HG03520 (cell line): ENCODE data around the gene BRINP3.

ENCODE experiments used
- ATAC-seq: cut with Tn5 transposase; IDR thresholded peaks from one replicate; pipeline ENCODE4 v1.9.1; 2021; ENCODE audit warnings: mild to moderate bottlenecking, moderate library complexity; ENCODE audit not compliant: unreplicated experiment

The BRINP3 gene

DNA sequence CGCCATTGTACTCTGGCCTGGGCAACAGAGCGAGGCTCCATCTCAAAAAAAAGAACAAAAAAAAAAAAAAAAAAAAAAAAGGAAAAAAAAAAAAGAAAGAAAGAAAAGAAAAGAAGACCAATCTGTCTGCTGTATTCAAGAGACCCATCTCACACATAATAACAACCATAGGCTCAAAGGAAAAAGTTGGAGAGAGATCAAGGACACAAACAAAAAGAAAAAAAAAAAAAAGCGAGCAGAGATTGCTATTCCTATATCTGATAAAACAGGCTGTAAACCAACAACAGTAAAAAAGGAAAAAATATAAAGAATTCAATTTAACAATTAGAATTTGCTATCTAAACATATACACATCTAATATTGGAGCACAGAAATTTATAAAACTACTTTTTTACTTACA, 150.4 kb downstream of the BRINP3 start:
- ATAC-seq, result no peak

GRCh38 chr1:190323530-190323929, 154.1 kb downstream of the BRINP3 start:
- no peak for ATAC-seq

GRCh38 chr1:190322274-190322673, 155.4 kb downstream of the BRINP3 start:
- ATAC-seq, result no peak

DNA sequence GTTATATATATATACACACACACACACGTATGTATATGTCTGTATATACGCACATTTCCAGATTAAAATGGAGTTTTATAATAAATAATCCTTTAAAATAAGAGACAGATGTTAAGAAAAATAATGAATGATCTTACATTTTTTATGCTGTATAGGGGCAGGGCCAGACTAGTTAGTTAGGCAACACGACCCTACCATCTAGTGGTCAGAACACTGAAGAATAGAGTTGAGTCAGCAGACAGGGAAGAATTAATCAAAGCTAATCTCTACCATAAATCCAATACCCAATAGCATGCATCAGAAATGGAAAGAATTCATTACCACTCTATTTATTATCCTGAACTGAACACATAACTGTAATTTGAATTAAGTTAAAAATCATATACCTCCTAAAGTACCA, 156.7 kb downstream of the BRINP3 start:
- no peak for ATAC-seq

DNA sequence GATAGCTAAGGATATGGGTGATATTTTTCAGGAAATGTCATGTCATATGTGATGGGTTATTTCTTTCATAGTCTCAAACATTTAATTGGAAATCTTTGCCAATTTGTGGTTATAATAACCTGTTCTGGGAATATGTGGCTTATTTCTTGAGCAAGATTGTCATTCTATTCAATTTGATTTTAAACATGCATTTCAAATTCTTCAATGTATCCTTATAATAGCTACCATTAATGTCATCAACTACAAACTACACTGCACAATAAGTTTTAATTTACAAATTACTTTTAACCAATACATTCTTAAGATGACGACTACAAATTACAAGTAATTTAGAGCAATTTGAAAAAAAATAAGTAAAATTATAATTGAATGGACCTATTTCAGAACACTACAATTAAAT, 164.9 kb downstream of the BRINP3 start:
- ATAC-seq, result no peak

GRCh38 chr1:190303501-190303900, 174.2 kb downstream of the BRINP3 start:
- no peak for ATAC-seq

DNA sequence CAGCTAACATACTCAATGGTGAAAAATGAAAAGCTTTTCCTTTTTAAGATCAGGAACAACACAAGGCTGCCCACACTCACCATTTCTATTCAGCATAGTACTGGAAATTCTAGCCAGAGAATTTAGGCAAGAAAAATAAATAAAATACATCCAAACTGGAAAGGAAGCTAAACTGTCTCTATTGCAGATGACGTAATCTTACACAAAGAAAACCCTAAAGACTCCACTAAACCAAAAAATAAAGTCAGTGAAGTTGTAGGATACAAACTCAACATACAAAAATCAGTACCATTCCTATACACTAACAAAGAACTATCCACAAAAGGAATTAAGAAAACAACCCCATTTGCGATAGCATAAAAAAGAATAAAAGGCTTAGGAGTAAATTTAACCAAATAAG, 181.2 kb downstream of the BRINP3 start:
- ATAC-seq, result no peak

DNA sequence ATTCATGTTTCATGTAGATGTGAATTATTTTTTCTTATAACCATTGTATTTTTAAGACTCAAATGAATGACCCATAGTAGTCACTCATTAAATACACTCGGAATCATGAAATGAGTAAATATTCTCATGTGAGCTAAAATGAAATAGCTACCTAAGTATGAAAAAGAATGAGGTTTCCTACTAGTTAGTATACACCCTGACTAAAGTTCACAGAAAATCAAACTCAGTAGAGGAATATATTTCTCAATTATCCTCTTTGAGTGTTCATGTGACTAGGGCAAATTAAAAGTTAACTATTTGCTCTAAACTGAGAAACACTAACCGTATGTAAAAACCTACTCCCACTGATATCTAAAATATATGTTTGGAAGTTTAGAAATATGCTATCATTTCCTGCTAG, 187.8 kb downstream of the BRINP3 start:
- no peak for ATAC-seq

DNA sequence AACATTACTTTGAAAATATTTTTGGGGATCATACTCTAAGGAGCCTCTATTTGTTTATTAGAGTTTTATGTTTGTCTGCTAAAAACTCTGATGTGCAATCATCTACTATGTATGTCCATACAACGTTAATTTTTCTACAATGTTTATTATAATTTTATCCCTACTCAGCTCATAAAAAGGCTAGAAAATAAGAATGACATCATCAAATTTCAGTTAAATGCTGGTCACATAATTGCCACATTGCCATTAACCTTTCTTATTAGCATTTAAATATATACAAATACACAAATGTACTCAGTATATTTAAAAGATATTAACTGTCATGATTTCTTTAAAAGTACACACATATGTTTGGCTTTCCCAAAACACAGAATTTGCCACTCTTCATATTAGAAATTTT, 191.6 kb downstream of the BRINP3 start:
- no peak for ATAC-seq

DNA sequence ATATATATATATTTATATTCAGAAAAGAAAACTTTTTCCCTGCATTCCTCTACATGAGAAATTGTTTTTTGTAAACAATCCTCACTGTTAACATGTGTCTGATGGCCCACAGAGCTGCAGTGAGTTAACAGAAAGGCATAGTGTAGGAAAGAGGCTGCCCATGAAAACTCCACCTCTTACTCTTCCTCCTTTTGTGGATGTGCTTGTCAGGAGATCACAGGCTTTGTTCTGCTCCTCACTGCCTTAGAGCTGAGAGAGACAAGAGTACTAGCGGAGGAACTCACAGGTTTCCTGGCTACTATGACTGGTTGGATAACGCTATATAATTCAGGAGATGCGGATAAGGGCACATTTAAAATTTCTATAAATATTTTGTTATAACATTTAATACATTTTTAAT, 200.6 kb downstream of the BRINP3 start:
- no peak for ATAC-seq

- no peak for ATAC-seq
Observed at GRCh38 chr1:190274721-190275120, 202.9 kb downstream of the BRINP3 start.

DNA sequence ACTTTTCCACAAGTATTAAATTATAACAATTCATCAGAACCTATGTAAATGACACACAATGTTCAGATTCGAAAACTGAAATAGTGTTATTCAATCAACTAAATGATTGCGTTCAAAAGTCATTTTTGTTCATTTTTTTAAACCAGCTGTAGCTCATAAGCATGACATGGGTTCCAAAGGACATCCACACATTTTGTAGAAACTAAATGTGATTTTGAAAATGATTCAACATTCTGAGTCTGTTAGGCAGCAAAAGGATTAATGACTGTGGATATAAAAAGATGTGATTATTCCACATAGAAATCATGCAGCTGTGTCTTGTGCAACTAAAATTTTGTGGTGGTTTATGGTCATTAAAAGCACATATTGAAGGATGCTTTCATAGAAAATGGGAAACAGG, 204.5 kb downstream of the BRINP3 start:
- no peak for ATAC-seq

GRCh38 chr1:190262538-190262937, 215.1 kb downstream of the BRINP3 start:
- ATAC-seq, result no peak

GRCh38 chr1:190259424-190259823, 218.2 kb downstream of the BRINP3 start:
- ATAC-seq, result no peak

DNA sequence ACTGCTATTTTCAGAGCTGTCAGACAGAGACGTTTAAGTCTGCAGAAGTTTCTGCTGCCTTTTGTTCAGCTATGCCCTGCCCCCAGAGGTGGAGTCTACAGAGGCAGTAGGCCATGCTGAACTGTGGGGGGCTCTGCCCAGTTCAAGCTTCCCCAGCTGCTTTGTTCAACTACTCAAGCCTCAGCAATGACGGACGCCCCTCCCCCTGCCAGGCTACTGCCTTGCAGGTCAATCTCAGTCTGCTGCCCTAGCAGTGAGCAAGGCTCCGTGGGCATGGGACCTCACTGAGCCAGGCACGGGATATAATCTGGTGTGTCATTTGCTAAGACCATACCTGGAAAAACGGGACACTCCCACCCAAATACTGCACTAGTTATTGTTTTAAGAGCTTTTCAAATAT, 219.7 kb downstream of the BRINP3 start:
- no peak for ATAC-seq

GRCh38 chr1:190252046-190252445, 225.6 kb downstream of the BRINP3 start:
- ATAC-seq, result no peak

GRCh38 chr1:190250368-190250767, 227.3 kb downstream of the BRINP3 start:
- ATAC-seq, result no peak

- no peak for ATAC-seq
Observed at GRCh38 chr1:190244406-190244805, 233.3 kb downstream of the BRINP3 start.

- ATAC-seq, result no peak
Observed at GRCh38 chr1:190243056-190243455, 234.6 kb downstream of the BRINP3 start.

- ATAC-seq, result no peak
Observed at GRCh38 chr1:190226006-190226405, 251.7 kb downstream of the BRINP3 start.

DNA sequence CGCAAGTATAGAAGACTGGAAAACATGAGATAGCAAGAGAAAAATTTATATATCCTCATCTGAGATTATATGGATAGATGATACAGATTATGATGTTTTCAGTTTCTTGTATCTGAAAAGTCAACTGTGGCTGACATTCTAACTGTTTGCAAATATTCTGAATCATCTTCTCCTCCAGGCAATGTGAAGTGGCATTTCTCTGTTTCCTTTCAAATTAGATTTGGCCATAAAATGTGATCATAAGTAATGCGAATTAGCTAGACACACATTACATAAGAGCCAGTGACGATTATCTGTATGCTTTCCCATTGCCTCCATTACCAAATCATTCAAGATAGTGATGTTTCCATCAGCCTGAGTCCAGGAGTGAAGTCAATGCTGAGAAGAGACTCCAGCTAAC, 265.2 kb downstream of the BRINP3 start:
- ATAC-seq, result no peak

DNA sequence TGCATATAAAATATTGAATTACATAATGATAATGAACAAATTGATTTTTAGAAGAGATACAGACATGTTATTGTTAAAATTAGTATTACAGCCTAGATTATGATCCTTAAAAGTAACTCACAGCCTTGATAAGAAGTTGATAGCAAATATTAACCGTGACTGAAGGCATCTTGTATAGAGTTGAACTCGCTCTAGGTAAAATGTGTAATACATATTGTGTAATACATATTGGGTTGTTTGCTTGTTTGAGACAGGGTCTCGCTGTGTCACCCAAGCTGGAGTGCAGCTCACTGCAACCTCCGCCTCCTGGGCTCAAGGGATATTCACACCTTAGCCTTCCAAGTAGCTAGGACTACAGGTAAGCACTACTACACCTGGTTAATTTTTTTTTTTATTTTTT, 269.9 kb downstream of the BRINP3 start:
- no peak for ATAC-seq

DNA sequence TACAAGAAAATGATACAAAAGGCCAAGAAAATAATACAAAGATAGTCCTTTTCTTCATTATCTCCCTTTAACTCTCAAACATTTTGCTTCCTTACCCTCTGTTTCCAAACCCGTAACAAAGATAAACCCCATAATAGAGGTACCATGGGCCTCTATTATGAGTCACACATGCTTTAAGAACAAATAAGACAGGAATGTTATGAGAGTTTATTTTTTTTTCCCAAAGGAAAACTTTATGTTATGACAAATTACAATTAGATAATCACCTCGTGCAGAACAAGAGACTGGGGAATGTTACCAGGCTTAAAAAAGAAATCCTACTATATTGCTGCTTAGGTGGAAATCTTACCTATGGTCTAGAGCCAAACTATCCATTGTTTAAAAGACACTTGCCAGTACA, 272.0 kb downstream of the BRINP3 start:
- ATAC-seq, result no peak

DNA sequence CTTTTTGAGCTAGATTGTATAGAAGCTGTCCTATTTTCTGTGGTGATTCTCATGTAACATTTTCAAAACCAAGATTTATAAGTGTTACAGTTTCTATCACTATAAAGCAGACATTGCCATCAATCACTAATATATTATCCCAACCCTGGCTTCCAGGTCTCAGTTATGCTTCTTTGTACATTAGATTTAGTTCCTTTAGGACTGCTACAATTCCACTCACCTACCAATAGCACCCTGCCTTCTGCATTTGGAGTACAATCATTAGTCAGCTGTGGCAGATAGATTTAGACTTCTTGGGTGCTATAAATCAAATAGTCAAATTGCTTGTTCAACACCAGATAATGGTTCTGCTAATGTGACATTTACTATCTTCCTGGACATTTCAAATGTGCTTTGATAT, 281.6 kb downstream of the BRINP3 start:
- ATAC-seq, result no peak
